A549 (cell line): ENCODE data around the gene PGBD5. TPM values are rescaled to one million over a fixed set of nuclear protein-coding genes. Genes with fewer than 3 reads are reported as not detected.

Experiments
- ATAC-seq, 2 experiments: fragments of 200-7000 bp in 1 of 2; fragments of >200 bp in 1 of 2; cut with Nextera tagmentation in 1 of 2; cut with Tn5 transposase in 1 of 2; 3 replicates each; pipeline versions ENCODE4 v1.8.0 to v1.9.1; 2018 to 2020; ENCODE audit warnings: mild to moderate bottlenecking in 1 of 2, moderate library complexity in 1 of 2
- CTCF ChIA-PET: fragments of 300-600 bp; sonication (Branson Sonifier 250); formaldehyde crosslinking; extraction: SDS; loops from one replicate; lab custom pipeline; 2021; ENCODE audit warnings: antibody characterized with exemption, inconsistent platforms; lab: Yijun Ruan, JAX
- POLR2A ChIA-PET: fragments of 350-600 bp; formaldehyde crosslinking; extraction: SDS; loops from one replicate; lab custom pipeline; 2021; ENCODE audit warnings: antibody characterized with exemption, inconsistent platforms; lab: Yijun Ruan, JAX
- DNase-seq, 2 experiments: peaks; one replicate each; pipeline versions ENCODE4 v3.0.0 to v3.0.0-alpha.2; 2011 to 2016; ENCODE audit warnings: low read depth in 1 of 2, low spot score in 1 of 2
- FAIRE-seq: peaks from 2 replicates; lab custom pipeline; 2011; peaks lifted over from hg19 to GRCh38; lab: Jason Lieb, UNC
- H3K27ac ChIP-seq, 2 experiments: fragments of >200 bp; sonication (Bioruptor Twin); formaldehyde crosslinking; 3 replicates each; pipeline ENCODE4 v1.5.1; 2016 to 2017
- H3K4me1 ChIP-seq: fragments of >200 bp; sonication (Bioruptor Twin); formaldehyde crosslinking; 3 replicates; pipeline ENCODE4 v1.6.1; 2016
- H3K4me2 ChIP-seq: fragments of >200 bp; sonication (Bioruptor Twin); formaldehyde crosslinking; 3 replicates; pipeline ENCODE4 v1.6.1; 2016
- H3K4me3 ChIP-seq: fragments of >200 bp; sonication (Bioruptor Twin); formaldehyde crosslinking; 3 replicates; pipeline ENCODE4 v1.5.1; 2016
- H3K9me3 ChIP-seq: fragments of >200 bp; sonication (Bioruptor Twin); formaldehyde crosslinking; 3 replicates; pipeline ENCODE4 v1.6.1; 2016
- BHLHE40 ChIP-seq: IDR thresholded peaks from 2 replicates; pipeline ENCODE4 v1.6.1; 2012; ENCODE audit warnings: low read depth, low read length, inconsistent platforms
- CBX8 ChIP-seq: fragments of 200-600 bp; sonication (generic); IDR thresholded peaks from 2 replicates; pipeline ENCODE4 v1.6.1; 2016
- CEBPB ChIP-seq, 2 experiments: fragments of >200 bp in 1 of 2; sonication (Bioruptor Twin) in 1 of 2; formaldehyde crosslinking in 1 of 2; IDR thresholded peaks; 2 replicates each; pipeline ENCODE4 v1.6.1; 2012 to 2016
- EHF ChIP-seq: fragments of 250-450 bp; sonication (Bioruptor Pico); IDR thresholded peaks from 2 replicates; pipeline ENCODE4 v1.5.0; 2020; ENCODE audit warnings: mild to moderate bottlenecking
- FOSL2 ChIP-seq, 2 experiments: fragments of 450-650 bp in 1 of 2; fragments of >200 bp in 1 of 2; sonication (Bioruptor Twin) in 1 of 2; formaldehyde crosslinking; IDR thresholded peaks; 2 replicates each; pipeline versions ENCODE4 v1.5.0 to v1.6.1; 2016 to 2020; ENCODE audit warnings: mild to moderate bottlenecking in 1 of 2, moderate library complexity in 1 of 2
- GATA3 ChIP-seq: IDR thresholded peaks from 2 replicates; pipeline ENCODE4 v1.6.1; 2012; ENCODE audit warnings: borderline replicate concordance
- HDAC2 ChIP-seq: fragments of 200-600 bp; sonication (generic); IDR thresholded peaks from 2 replicates; pipeline ENCODE4 v1.6.1; 2016
- HEYL ChIP-seq: fragments of 250-450 bp; sonication (Bioruptor Pico); IDR thresholded peaks from 2 replicates; pipeline ENCODE4 v1.8.0; 2021; ENCODE audit warnings: mild to moderate bottlenecking, moderate library complexity
- HOXB13 ChIP-seq: fragments of 250-450 bp; sonication (Bioruptor Pico); IDR thresholded peaks from 2 replicates; pipeline ENCODE4 v1.5.0; 2020; ENCODE audit warnings: low read depth, mild to moderate bottlenecking, moderate library complexity
- KDM5A ChIP-seq: fragments of 200-600 bp; sonication (generic); IDR thresholded peaks from 2 replicates; pipeline ENCODE4 v1.6.1; 2016; ENCODE audit warnings: antibody characterized with exemption, mild to moderate bottlenecking
- MAZ ChIP-seq: fragments of 150-350 bp; IDR thresholded peaks from 2 replicates; pipeline ENCODE4 v1.6.1; 2014; ENCODE audit warnings: antibody characterized with exemption, low read depth, low read length, borderline replicate concordance
- MYC ChIP-seq: IDR thresholded peaks from 2 replicates; pipeline ENCODE4 v1.6.1; 2012; ENCODE audit warnings: mild to moderate bottlenecking, inconsistent platforms, low read length, improper control_type of control experiment, borderline replicate concordance
- POLR2A ChIP-seq: IDR thresholded peaks from 2 replicates; pipeline ENCODE4 v1.6.1; 2012; ENCODE audit warnings: mild to moderate bottlenecking, low read length
- POLR2AphosphoS2 ChIP-seq: conservative IDR thresholded peaks from 2 replicates; pipeline ENCODE4 v1.6.1; 2012; ENCODE audit warnings: low read length, improper control_type of control experiment, inconsistent platforms
- RCOR1 ChIP-seq: fragments of 150-350 bp; IDR thresholded peaks from 2 replicates; pipeline ENCODE4 v1.6.1; 2014; ENCODE audit warnings: antibody characterized with exemption, low read length, low read depth
- RNF2 ChIP-seq: fragments of 200-600 bp; sonication (generic); IDR thresholded peaks from 2 replicates; pipeline ENCODE4 v1.6.1; 2016; ENCODE audit warnings: low read depth, mild to moderate bottlenecking, antibody characterized with exemption, moderate library complexity, borderline replicate concordance
- TFCP2L1 ChIP-seq: fragments of 250-450 bp; sonication (Bioruptor Pico); IDR thresholded peaks from 2 replicates; pipeline ENCODE4 v1.5.0; 2021; ENCODE audit warnings: mild to moderate bottlenecking
- ZC3H11A ChIP-seq: fragments of 450-650 bp; IDR thresholded peaks from 2 replicates; pipeline ENCODE4 v1.6.1; 2014; ENCODE audit warnings: antibody characterized with exemption, mild to moderate bottlenecking
- ZFP36 ChIP-seq: fragments of 450-650 bp; IDR thresholded peaks from 2 replicates; pipeline ENCODE4 v1.6.1; 2014; ENCODE audit warnings: borderline replicate concordance; ENCODE audit not compliant: partially characterized antibody
- ZNF302 ChIP-seq: fragments of 250-450 bp; sonication (Bioruptor Pico); IDR thresholded peaks from 2 replicates; pipeline ENCODE4 v1.9.0; 2021; ENCODE audit warnings: inconsistent platforms, mild to moderate bottlenecking, moderate library complexity
- ZSCAN20 ChIP-seq: fragments of 250-450 bp; sonication (Bioruptor Pico); IDR thresholded peaks from 2 replicates; pipeline ENCODE4 v1.8.0; 2022; ENCODE audit warnings: mild to moderate bottlenecking, moderate library complexity
- WGBS: methylation state at CpG from one replicate; pipeline ENCODE4 v1.1.6; 2017; ENCODE audit errors: missing lambda C conversion rate; 5-methylcytosine and 5-hydroxymethylcytosine counted together
- polyA plus RNA-seq, 4 experiments: library from polyadenylated mRNA; depleted of rRNA in 3 of 4; stranded (reverse); fragments of >200 nt; fragmentation: RNase III in 1 of 4; extraction: RNeasy Plus Mini Kit Qiagen cat#74134 plus additional on column Dnase treatment in 1 of 4; gene quantifications; 2 replicates in 3 of 4; 3 replicates in 1 of 4; pipeline ENCODE4 v1.2.3, GENCODE V29; 2011 to 2017
- TF ChIP-seq, protein P1 (sequence below): fragments of 250-450 bp; sonication (Bioruptor Pico); IDR thresholded peaks from 2 replicates; pipeline ENCODE4 v1.5.0; 2021; ENCODE audit warnings: mild to moderate bottlenecking, moderate library complexity, borderline replicate concordance
- TF ChIP-seq, protein P2 (sequence below): fragments of 150-350 bp; IDR thresholded peaks from 2 replicates; pipeline ENCODE4 v1.6.1; 2014; ENCODE audit warnings: low read depth, mild to moderate bottlenecking, low read length
- TF ChIP-seq, protein P3 (sequence below): IDR thresholded peaks from 2 replicates; pipeline ENCODE4 v1.6.1; 2012
- TF ChIP-seq, protein P4 (sequence below): fragments of >200 bp; sonication (Bioruptor Twin); formaldehyde crosslinking; IDR thresholded peaks from 3 replicates; pipeline ENCODE4 v1.5.1; 2016
- TF ChIP-seq, protein P5 (sequence below): fragments of 250-450 bp; sonication (Bioruptor Pico); IDR thresholded peaks from 2 replicates; pipeline ENCODE4 v1.5.0; 2020; ENCODE audit warnings: low read depth, mild to moderate bottlenecking, moderate library complexity

Gene PGBD5
- polyA plus RNA-seq, 2 of the 4 experiments (the other 2 are of a cell fraction), result 0.04 to 0.66 TPM

DNA sequence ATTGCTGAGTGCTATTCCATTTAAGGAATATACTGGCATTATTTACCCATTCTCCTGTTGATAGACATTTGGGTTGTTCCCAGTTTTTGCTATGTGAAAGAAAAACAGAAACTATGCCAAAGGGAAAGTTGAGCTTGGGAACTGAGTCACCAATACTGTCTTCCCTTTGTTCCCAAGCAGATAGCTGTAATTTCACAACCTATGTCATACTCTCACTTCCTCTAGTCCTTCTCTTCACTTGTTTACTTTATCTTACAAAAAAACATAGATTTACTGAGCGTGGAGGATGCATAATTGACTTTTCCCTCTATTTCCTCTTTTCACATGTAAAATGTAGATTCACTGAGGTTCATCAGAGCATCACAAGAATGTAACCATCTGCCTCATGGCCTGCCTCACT, 32.4 kb upstream of the PGBD5 start:
- peaks cover 4% of the 10 kb centered on the region; the same call in 1 of the 3 replicates for H3K9me3 ChIP-seq
- H3K4me1 ChIP-seq, result no peaks in the 10 kb centered on the region
- CTCF ChIA-PET, result interaction anchor here (0.6 to 0.8 kb wide), 2 partner anchors 23 to 1146 kb away, joined by 3 read pairs; no protein-coding TSS in a partner anchor
- H3K4me2 ChIP-seq, result no peak overlapping the region
- DNase-seq, result no peak
- WGBS, result 9% methylated on average over 1 of the region's 1 CpG
- no peak overlapping the region for H3K4me3 ChIP-seq
- no peak for ATAC-seq
- TF ChIP-seq TFCP2L1 (CRISPR knock-in tag) (no peak), FOSL2 (IDR thresholded peaks at IDR 0.05) (no peak), FOSL2 (CRISPR knock-in tag; IDR thresholded peaks at IDR 0.05) (no peak), RCOR1 (no peak), GATA3 (no peak), MYC (no peak), ZNF302 (CRISPR knock-in tag) (no peak), HDAC2 (no peak), POLR2A (no peak), EHF (no peak), HEYL (no peak), BHLHE40 (no peak), POLR2AphosphoS2 (no peak), RNF2 (no peak), ZSCAN20 (no peak), CBX8 (no peak), ZFP36 (no peak), KDM5A (no peak), CEBPB (IDR thresholded peaks at IDR 0.05) (no peak)
- TF ChIP-seq, protein P1, sequence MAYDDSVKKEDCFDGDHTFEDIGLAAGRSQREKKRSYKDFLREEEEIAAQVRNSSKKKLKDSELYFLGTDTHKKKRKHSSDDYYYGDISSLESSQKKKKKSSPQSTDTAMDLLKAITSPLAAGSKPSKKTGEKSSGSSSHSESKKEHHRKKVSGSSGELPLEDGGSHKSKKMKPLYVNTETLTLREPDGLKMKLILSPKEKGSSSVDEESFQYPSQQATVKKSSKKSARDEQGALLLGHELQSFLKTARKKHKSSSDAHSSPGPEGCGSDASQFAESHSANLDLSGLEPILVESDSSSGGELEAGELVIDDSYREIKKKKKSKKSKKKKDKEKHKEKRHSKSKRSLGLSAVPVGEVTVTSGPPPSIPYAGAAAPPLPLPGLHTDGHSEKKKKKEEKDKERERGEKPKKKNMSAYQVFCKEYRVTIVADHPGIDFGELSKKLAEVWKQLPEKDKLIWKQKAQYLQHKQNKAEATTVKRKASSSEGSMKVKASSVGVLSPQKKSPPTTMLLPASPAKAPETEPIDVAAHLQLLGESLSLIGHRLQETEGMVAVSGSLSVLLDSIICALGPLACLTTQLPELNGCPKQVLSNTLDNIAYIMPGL (CRISPR knock-in tag), result no peak
- POLR2A ChIA-PET, result no interaction called here
- H3K27ac ChIP-seq, result no peak overlapping the region
- no peak for FAIRE-seq

DNA sequence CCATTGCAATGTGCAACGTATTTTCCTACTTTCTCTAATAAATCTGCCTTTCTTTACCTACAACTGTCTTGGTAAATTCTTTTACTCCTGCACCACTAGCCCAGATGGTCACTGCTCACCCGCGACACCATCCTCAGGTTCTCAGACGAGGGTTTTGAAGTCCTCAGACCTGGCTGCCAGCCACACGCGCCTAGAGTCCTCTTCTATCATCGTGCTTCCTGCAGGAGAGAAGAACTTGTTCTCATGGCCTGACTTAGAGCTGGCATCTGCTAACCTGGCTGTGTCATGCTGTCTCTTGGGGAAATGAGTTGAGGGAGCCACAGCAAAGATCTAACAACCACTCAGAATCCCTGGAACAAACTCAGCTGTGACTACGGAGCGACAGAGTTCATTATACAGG, 30.3 kb upstream of the PGBD5 start:
- TF ChIP-seq CBX8, result no peak
- TF ChIP-seq, protein P2, sequence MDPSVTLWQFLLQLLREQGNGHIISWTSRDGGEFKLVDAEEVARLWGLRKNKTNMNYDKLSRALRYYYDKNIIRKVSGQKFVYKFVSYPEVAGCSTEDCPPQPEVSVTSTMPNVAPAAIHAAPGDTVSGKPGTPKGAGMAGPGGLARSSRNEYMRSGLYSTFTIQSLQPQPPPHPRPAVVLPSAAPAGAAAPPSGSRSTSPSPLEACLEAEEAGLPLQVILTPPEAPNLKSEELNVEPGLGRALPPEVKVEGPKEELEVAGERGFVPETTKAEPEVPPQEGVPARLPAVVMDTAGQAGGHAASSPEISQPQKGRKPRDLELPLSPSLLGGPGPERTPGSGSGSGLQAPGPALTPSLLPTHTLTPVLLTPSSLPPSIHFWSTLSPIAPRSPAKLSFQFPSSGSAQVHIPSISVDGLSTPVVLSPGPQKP, result no peak
- TF ChIP-seq, protein P3, sequence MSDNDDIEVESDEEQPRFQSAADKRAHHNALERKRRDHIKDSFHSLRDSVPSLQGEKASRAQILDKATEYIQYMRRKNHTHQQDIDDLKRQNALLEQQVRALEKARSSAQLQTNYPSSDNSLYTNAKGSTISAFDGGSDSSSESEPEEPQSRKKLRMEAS, result no peak
- TF ChIP-seq ZC3H11A, result no peak
- TF ChIP-seq EHF, result no peak
- TF ChIP-seq MAZ, result no peak
- TF ChIP-seq, protein P4, sequence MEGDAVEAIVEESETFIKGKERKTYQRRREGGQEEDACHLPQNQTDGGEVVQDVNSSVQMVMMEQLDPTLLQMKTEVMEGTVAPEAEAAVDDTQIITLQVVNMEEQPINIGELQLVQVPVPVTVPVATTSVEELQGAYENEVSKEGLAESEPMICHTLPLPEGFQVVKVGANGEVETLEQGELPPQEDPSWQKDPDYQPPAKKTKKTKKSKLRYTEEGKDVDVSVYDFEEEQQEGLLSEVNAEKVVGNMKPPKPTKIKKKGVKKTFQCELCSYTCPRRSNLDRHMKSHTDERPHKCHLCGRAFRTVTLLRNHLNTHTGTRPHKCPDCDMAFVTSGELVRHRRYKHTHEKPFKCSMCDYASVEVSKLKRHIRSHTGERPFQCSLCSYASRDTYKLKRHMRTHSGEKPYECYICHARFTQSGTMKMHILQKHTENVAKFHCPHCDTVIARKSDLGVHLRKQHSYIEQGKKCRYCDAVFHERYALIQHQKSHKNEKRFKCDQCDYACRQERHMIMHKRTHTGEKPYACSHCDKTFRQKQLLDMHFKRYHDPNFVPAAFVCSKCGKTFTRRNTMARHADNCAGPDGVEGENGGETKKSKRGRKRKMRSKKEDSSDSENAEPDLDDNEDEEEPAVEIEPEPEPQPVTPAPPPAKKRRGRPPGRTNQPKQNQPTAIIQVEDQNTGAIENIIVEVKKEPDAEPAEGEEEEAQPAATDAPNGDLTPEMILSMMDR, result no peak
- no peak for TF ChIP-seq HOXB13 (CRISPR knock-in tag)
- TF ChIP-seq, protein P5, sequence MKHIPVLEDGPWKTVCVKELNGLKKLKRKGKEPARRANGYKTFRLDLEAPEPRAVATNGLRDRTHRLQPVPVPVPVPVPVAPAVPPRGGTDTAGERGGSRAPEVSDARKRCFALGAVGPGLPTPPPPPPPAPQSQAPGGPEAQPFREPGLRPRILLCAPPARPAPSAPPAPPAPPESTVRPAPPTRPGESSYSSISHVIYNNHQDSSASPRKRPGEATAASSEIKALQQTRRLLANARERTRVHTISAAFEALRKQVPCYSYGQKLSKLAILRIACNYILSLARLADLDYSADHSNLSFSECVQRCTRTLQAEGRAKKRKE (CRISPR knock-in tag), result no peak
- Histone ChIP-seq H3K9me3 (peaks cover 4% of the 10 kb centered on the region; the same call in 1 of the 3 replicates), H3K27ac (no peak overlapping the region), H3K4me2 (no peak overlapping the region), H3K4me1 (no peaks in the 10 kb centered on the region), H3K4me3 (no peak overlapping the region)
- ChIA-PET POLR2A (no interaction called here), CTCF (interaction anchor here (0.7 to 1.2 kb wide), 3 partner anchors 9 to 32 kb away, joined by 3 read pairs; no protein-coding TSS in a partner anchor)
- no peak for DNase-seq
- WGBS, result 43% methylated on average over 9 of the region's 9 CpGs
- no peak for FAIRE-seq
- ATAC-seq, result no peak
